Gastroesophageal sphincter (tissue), 3 donors: ENCODE measurements around the gene IL18BP.

ENCODE experiments used
- POLR2A ChIP-seq, 2 donors: fragments of 450-650 bp; IDR thresholded peaks; one replicate each; pipeline ENCODE4 v1.6.1; 2017; ENCODE audit warnings: antibody characterized with exemption in 2 of 2, mild to moderate bottlenecking in 2 of 2, moderate library complexity in 1 of 2
- POLR2AphosphoS5 ChIP-seq: sonication (generic); formaldehyde crosslinking; IDR thresholded peaks from one replicate; pipeline ENCODE4 v1.6.1; 2017; ENCODE audit warnings: antibody characterized with exemption
- TF ChIP-seq, protein P1 (sequence below), 4 experiments: fragments of 200-600 bp in 2 of 4; fragments of 450-650 bp in 2 of 4; sonication (generic) in 1 of 4; IDR thresholded peaks; one replicate each; pipeline ENCODE4 v1.5.1; 2017 to 2019; ENCODE audit warnings: antibody characterized with exemption in 4 of 4, mild to moderate bottlenecking in 2 of 4, moderate library complexity in 2 of 4

DNA sequence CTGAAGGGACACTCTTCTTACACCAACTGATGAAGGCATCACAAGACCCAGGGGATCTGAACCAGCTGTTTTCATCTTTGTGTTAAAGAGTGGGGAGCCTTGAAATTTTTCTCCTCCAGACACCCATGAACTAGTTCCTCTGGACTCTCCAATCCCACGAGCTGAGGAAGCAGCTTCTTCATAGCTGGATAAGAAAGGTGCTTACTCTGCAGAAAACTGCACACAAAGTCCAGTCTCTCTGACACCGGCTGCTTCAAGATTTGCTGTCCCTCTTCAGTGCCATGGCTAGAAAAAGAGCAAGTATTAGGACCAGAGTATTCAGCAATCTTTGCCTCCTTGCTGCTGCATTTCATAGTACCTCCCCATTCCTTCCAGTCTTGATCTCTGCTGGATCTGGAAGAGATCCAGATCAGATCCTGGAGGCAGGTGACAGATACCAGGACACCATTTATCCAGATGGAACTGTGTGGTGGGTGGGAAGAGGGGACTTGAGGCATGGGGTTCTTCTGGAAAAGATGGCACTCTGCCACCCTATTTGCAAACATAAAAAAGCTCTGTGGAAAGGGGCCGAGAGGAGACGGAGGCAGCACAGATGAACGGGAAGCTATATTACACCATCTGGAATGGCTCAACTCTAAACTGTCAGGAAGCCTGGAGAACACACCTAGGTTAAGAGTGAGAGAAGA, 25.5 kb downstream of the IL18BP start:
- no peak for TF ChIP-seq POLR2A (IDR thresholded peaks at IDR 0.05)
- TF ChIP-seq, protein P1, sequence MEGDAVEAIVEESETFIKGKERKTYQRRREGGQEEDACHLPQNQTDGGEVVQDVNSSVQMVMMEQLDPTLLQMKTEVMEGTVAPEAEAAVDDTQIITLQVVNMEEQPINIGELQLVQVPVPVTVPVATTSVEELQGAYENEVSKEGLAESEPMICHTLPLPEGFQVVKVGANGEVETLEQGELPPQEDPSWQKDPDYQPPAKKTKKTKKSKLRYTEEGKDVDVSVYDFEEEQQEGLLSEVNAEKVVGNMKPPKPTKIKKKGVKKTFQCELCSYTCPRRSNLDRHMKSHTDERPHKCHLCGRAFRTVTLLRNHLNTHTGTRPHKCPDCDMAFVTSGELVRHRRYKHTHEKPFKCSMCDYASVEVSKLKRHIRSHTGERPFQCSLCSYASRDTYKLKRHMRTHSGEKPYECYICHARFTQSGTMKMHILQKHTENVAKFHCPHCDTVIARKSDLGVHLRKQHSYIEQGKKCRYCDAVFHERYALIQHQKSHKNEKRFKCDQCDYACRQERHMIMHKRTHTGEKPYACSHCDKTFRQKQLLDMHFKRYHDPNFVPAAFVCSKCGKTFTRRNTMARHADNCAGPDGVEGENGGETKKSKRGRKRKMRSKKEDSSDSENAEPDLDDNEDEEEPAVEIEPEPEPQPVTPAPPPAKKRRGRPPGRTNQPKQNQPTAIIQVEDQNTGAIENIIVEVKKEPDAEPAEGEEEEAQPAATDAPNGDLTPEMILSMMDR (IDR thresholded peaks at IDR 0.05) = no peak
- no peak for TF ChIP-seq POLR2AphosphoS5
